Measurements from ENCODE around the gene SLC12A3.

DNA sequence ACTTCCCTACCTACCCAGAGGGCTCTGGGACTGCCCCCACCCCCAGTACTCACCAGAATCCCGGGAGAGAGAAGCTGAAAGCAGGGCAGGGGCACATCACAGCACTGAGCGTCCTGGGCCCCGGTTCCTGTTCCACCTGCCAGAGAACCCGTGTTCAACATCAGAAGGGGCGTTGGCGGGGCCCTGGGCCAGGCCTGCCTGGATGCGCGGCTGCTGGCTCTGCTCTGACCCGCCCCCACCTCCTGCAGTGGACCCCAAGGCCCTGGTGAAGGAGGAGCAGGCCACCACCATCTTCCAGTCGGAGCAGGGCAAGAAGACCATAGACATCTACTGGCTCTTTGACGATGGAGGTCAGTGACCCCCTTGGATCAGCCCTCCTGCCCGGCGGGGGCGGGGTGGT lies 27.7 kb downstream of the SLC12A3 start:
- TF ChIP-seq, protein P1, sequence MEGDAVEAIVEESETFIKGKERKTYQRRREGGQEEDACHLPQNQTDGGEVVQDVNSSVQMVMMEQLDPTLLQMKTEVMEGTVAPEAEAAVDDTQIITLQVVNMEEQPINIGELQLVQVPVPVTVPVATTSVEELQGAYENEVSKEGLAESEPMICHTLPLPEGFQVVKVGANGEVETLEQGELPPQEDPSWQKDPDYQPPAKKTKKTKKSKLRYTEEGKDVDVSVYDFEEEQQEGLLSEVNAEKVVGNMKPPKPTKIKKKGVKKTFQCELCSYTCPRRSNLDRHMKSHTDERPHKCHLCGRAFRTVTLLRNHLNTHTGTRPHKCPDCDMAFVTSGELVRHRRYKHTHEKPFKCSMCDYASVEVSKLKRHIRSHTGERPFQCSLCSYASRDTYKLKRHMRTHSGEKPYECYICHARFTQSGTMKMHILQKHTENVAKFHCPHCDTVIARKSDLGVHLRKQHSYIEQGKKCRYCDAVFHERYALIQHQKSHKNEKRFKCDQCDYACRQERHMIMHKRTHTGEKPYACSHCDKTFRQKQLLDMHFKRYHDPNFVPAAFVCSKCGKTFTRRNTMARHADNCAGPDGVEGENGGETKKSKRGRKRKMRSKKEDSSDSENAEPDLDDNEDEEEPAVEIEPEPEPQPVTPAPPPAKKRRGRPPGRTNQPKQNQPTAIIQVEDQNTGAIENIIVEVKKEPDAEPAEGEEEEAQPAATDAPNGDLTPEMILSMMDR (IDR thresholded peaks at IDR 0.05): no peak
- TF ChIP-seq EP300 (IDR thresholded peaks at IDR 0.05) (no peak), POLR2AphosphoS5 (IDR thresholded peaks at IDR 0.05) (no peak)

All from esophagus muscularis mucosa (tissue), 4 donors.